ENCODE measurements around the gene SRSF9.
A peak's percentile ranks its signal among the peaks of the same experiment; 100 is the strongest.

Gene SRSF9

DNA sequence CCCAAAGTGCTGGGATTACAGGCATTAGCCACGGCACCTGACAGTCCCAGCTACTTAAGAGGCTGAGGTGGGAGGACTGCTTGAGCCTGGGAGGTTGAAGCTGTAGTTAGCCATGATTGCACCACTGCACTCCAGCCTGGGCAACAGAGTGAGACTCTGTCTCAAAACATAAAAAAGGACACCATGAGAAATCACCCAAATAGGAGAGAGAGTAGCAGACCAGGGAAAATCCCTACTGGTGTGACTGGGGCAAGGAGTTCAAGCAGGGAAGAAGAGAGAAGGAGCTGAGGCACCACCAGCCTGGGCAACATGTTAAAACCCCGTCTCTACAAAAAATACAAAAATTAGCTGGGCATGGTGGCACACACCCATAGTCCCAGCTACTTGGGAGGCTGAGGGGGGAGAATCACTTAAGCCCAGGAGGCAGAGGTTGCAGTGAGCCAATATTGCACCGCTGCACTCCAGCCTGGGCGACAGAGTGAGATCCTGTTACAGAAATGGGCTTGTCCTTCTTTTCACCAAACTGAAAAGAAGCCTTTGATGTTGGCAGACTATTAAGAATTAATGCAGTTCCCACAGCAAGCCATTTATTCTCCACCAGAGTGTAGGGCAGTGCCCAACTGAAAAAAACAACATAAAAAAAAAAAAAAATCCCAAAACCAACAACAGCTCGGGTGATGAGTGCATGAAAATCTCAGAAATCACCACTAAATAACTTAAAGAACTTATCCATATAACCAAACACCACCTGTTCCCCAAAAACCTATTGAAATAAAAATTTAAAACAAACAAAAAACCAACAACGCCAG lies 4.5 kb upstream of the SRSF9 start:
- no peaks in the 10 kb centered on the region for H3K27me3 ChIP-seq (ENCODE audit: insufficient read depth, low read length)
- H3K9me3 ChIP-seq (ENCODE audit: low read length) = no peaks in the 10 kb centered on the region
- no peaks in the 10 kb centered on the region for H3K36me3 ChIP-seq (ENCODE audit: insufficient read depth, low read length)
- no peak overlapping the region for H2AFZ ChIP-seq (ENCODE audit: low read depth, low read length)
- H3K4me3 ChIP-seq (ENCODE audit: low read length) = no peak overlapping the region
- peaks cover 16% of the 10 kb centered on the region for H3K4me1 ChIP-seq (ENCODE audit: insufficient read depth, low read length)

DNA sequence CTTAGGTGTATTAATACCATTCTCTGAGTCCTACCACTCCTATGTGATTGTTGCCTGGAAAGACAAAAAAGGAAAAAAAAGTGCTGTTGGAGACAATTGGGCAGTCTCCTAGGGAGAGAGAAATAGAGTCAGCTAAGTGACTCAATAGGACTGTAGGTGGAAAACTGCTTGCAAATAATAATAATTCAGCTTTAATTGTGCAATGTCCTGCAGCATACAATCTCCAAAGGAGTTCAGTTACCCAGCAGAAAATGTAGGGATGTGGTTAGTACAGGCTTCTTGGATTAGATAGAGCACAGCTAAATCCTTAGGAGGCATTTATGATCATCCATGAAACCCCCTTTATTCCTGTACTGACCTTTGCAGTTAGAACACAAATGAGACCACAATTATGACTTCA lies 3.0 kb upstream of the SRSF9 start:
- H3K36me3 ChIP-seq (ENCODE audit: insufficient read depth, low read length) = peaks cover 2% of the 10 kb centered on the region
- no peak overlapping the region for H3K4me3 ChIP-seq (ENCODE audit: low read length)
- no peaks in the 10 kb centered on the region for H3K9me3 ChIP-seq (ENCODE audit: low read length)
- H3K4me1 ChIP-seq (ENCODE audit: insufficient read depth, low read length) = peaks cover 22% of the 10 kb centered on the region
- H3K27me3 ChIP-seq (ENCODE audit: insufficient read depth, low read length) = no peaks in the 10 kb centered on the region
- no peak overlapping the region for H2AFZ ChIP-seq (ENCODE audit: low read depth, low read length)

GRCh38 chr12:120470150-120470784 lies 719 bp upstream of the SRSF9 start:
- peak overlapping the region; percentile 65 for H2AFZ ChIP-seq (ENCODE audit: low read depth, low read length)
- H3K4me1 ChIP-seq (ENCODE audit: insufficient read depth, low read length) = peaks cover 29% of the 10 kb centered on the region
- H3K9me3 ChIP-seq (ENCODE audit: low read length) = no peaks in the 10 kb centered on the region
- peak overlapping the region; percentile 97 for H3K4me3 ChIP-seq (ENCODE audit: low read length)
- H3K36me3 ChIP-seq (ENCODE audit: insufficient read depth, low read length) = peaks cover 22% of the 10 kb centered on the region
- no peaks in the 10 kb centered on the region for H3K27me3 ChIP-seq (ENCODE audit: insufficient read depth, low read length)

DNA sequence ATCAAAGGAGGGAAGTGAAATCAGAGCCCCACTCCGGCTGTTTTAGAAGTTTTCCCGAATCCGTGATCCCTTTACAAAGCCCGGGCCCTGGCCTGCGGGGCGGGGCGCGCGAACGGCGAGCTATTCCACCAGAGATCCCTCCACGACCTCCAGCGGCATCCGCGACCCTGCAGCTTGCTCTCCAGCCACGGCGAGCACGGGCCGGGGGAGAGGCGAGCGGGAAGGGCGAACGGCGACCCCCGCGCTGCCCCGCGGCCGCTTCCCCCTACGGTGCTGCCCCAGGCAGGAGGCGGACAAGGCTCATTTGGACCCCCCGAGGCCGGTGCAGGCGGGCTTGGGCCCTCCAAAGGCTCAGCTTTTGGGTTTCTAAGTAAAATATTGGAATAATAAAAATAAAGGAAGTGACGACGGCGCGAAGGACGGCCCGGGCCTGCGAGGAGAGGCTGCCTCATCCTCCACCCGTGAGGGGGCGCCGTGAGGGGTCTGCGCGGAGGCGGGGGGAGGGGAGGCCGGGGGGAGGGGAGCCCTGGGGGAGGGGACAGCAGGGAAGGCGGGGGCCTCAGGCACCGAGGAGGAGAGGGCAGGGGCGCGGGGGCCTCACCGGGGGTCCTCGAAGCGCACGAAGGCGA lies 613 bp downstream of the SRSF9 start:
- Histone ChIP-seq H2AFZ (ENCODE audit: low read depth, low read length) (peak overlapping the region; percentile 65), H3K4me3 (ENCODE audit: low read length) (peak overlapping the region; percentile 97), H3K9me3 (ENCODE audit: low read length) (no peaks in the 10 kb centered on the region), H3K36me3 (ENCODE audit: insufficient read depth, low read length) (peaks cover 36% of the 10 kb centered on the region), H3K27me3 (ENCODE audit: insufficient read depth, low read length) (no peaks in the 10 kb centered on the region), H3K4me1 (ENCODE audit: insufficient read depth, low read length) (peaks cover 22% of the 10 kb centered on the region)

DNA sequence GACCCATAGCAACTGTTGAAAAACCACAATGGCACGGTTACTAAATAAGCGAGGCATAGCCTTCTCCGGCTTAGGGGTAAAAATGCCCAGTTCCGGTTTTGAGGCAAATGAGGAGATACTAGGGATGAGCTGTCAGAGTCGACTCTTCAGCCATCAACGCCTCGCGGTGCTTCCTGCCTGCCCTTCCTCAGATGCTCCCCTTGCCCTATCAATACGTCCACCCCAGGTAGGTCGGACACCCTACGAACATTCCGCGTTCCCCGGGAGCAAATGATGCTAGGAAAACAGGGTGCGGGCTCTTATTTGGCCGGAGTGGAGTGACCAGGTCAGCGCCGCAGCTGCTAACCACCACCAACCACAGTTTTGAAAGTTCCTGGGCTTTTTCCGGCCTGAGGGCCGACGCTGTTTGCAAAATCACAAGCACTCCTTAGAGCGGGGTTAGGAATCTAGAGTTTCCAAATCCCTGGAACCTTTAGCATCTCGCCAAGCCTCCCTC lies 1.2 kb downstream of the SRSF9 start:
- Histone ChIP-seq H3K4me1 (ENCODE audit: insufficient read depth, low read length) (peaks cover 22% of the 10 kb centered on the region), H2AFZ (ENCODE audit: low read depth, low read length) (no peak overlapping the region), H3K9me3 (ENCODE audit: low read length) (no peaks in the 10 kb centered on the region), H3K27me3 (ENCODE audit: insufficient read depth, low read length) (no peaks in the 10 kb centered on the region), H3K36me3 (ENCODE audit: insufficient read depth, low read length) (peaks cover 41% of the 10 kb centered on the region), H3K4me3 (ENCODE audit: low read length) (peak overlapping the region; percentile 97)

GRCh38 chr12:120467439-120467838 lies 2.1 kb downstream of the SRSF9 start:
- no peaks in the 10 kb centered on the region for H3K9me3 ChIP-seq (ENCODE audit: low read length)
- H3K4me3 ChIP-seq (ENCODE audit: low read length) = no peak overlapping the region
- H3K4me1 ChIP-seq (ENCODE audit: insufficient read depth, low read length) = peaks cover 21% of the 10 kb centered on the region
- no peak overlapping the region for H2AFZ ChIP-seq (ENCODE audit: low read depth, low read length)
- peaks cover 50% of the 10 kb centered on the region for H3K36me3 ChIP-seq (ENCODE audit: insufficient read depth, low read length)
- H3K27me3 ChIP-seq (ENCODE audit: insufficient read depth, low read length) = no peaks in the 10 kb centered on the region

DNA sequence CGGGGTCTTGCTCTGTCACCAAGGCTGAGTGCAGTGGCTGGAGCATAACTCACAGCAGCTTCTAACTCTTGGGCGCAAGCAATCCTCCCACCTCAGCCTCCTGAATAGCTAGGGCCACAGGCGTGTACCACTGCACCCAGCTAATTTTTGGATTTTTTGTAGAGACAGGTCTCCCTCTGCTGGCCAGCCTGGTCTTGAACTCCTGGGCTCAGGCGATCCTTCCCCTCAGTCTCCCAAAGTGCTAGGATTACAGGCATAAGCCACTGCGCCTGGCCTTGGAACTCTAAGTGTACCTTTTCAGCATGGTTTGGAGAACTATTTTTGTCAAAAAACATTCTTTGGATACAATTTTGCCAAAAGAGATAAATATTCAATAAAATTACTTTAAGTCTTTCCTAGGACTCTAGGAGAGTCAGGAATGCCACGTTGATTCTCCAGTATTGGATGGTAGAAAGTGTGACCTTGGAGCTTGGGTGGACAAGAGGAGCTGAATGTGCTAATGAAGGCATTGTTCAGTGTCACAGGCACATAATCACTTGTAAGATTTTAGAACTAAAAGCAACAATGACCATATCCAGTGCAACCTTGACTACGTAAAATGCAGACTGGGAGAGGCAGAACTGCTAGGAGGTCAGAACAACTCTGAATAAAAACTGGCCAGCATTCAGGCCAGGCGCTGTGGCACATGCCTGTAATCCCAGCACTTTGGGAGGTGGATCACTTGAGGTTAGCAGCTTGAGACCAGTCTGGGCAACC lies 2.8 kb downstream of the SRSF9 start:
- Histone ChIP-seq H2AFZ (ENCODE audit: low read depth, low read length) (no peak overlapping the region), H3K36me3 (ENCODE audit: insufficient read depth, low read length) (peaks cover 57% of the 10 kb centered on the region), H3K4me3 (ENCODE audit: low read length) (no peak overlapping the region), H3K27me3 (ENCODE audit: insufficient read depth, low read length) (no peaks in the 10 kb centered on the region), H3K9me3 (ENCODE audit: low read length) (no peaks in the 10 kb centered on the region), H3K4me1 (ENCODE audit: insufficient read depth, low read length) (peaks cover 20% of the 10 kb centered on the region)

- Histone ChIP-seq H3K27me3 (ENCODE audit: insufficient read depth, low read length) (no peaks in the 10 kb centered on the region), H3K9me3 (ENCODE audit: low read length) (no peaks in the 10 kb centered on the region), H3K36me3 (ENCODE audit: insufficient read depth, low read length) (peaks cover 66% of the 10 kb centered on the region), H3K4me3 (ENCODE audit: low read length) (no peak overlapping the region), H3K4me1 (ENCODE audit: insufficient read depth, low read length) (peaks cover 20% of the 10 kb centered on the region), H2AFZ (ENCODE audit: low read depth, low read length) (no peak overlapping the region)
Observed at GRCh38 chr12:120465756-120466155, 3.8 kb downstream of the SRSF9 start.

DNA sequence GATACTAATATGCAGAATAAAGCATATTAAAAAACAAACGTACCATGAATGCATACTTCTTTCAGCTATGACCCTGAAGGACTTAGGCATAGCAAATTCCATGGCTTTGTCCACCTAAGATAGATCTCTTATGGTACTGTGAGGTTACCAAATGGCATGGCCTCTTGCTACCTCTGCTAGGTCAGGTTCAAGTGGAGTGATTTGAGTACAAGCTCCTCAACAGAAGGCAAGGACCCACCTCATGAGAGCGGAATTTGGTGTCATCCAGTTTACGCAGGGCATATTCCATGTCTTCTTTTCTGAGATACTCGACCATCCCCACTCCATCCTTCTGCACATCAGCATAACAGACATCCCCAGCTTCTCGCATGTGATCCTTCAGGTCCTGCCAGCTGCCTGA lies 5.8 kb downstream of the SRSF9 start:
- H3K27me3 ChIP-seq (ENCODE audit: insufficient read depth, low read length) = no peaks in the 10 kb centered on the region
- no peak overlapping the region for H3K4me3 ChIP-seq (ENCODE audit: low read length)
- no peak overlapping the region for H2AFZ ChIP-seq (ENCODE audit: low read depth, low read length)
- peaks cover 20% of the 10 kb centered on the region for H3K4me1 ChIP-seq (ENCODE audit: insufficient read depth, low read length)
- H3K36me3 ChIP-seq (ENCODE audit: insufficient read depth, low read length) = peaks cover 83% of the 10 kb centered on the region
- no peaks in the 10 kb centered on the region for H3K9me3 ChIP-seq (ENCODE audit: low read length)

DNA sequence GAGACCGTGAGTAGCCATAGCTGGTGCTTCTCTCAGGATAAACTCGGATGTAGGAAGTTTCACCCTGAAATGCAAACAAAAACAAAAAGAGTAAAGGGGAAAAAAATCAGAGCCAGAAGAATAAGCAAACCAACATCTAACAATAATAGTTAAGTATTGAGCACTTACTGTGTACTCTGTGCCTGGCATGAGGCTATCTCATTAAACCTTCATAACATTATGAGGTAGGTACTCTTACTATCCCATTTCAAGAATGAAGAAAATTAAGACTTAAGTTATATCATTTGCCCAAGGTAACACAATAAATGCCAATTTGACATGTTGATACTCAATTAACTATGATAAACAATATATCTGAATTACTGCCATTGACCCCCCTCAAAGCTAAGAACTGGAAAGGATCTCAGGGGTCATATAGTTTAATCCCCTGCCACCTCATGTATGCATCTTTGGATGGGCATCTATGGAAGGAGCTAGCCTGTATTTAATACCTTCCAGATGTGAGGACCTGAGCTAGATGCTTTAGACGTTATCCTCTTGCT lies 7.4 kb downstream of the SRSF9 start:
- Histone ChIP-seq H3K4me3 (ENCODE audit: low read length) (no peak overlapping the region), H3K27me3 (ENCODE audit: insufficient read depth, low read length) (no peaks in the 10 kb centered on the region), H2AFZ (ENCODE audit: low read depth, low read length) (no peak overlapping the region), H3K36me3 (ENCODE audit: insufficient read depth, low read length) (peaks cover 88% of the 10 kb centered on the region), H3K4me1 (ENCODE audit: insufficient read depth, low read length) (peaks cover 13% of the 10 kb centered on the region), H3K9me3 (ENCODE audit: low read length) (no peaks in the 10 kb centered on the region)

DNA sequence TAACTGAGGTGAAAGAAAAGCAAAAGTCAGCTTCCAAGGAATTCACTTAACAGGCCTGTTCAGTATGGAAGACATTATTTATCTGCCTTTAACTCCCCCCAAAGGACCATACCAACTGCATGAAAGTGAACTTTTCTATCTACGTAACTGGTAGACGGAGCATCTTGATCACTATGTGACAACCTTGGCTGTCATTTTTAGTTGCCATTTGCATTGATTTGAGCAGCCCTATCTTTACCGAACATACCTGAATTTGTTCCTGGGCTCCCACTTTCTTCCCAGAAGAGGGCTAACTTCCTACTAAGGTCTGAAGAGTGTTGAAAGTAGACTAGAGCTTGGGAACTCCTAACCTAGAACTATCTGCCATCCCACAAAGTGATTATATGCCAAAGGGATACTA lies 9.4 kb downstream of the SRSF9 start:
- Histone ChIP-seq H3K27me3 (ENCODE audit: insufficient read depth, low read length) (no peaks in the 10 kb centered on the region), H2AFZ (ENCODE audit: low read depth, low read length) (no peak overlapping the region), H3K36me3 (ENCODE audit: insufficient read depth, low read length) (peaks cover 84% of the 10 kb centered on the region), H3K9me3 (ENCODE audit: low read length) (no peaks in the 10 kb centered on the region), H3K4me3 (ENCODE audit: low read length) (no peak overlapping the region), H3K4me1 (ENCODE audit: insufficient read depth, low read length) (no peaks in the 10 kb centered on the region)

GRCh38 chr12:120457133-120457532 lies 12.4 kb downstream of the SRSF9 start:
- Histone ChIP-seq H2AFZ (ENCODE audit: low read depth, low read length) (no peak overlapping the region), H3K4me3 (ENCODE audit: low read length) (no peak overlapping the region), H3K36me3 (ENCODE audit: insufficient read depth, low read length) (peaks cover 71% of the 10 kb centered on the region), H3K4me1 (ENCODE audit: insufficient read depth, low read length) (no peaks in the 10 kb centered on the region), H3K27me3 (ENCODE audit: insufficient read depth, low read length) (no peaks in the 10 kb centered on the region), H3K9me3 (ENCODE audit: low read length) (no peaks in the 10 kb centered on the region)

All from neuron (in vitro differentiated cells).